ENCODE data around the gene USP9X.
"Not testable (repeated sequence)": the region's sequence is repeated elsewhere in the genome, so short reads cannot be mapped to it uniquely, and the experiment has no call there.

The USP9X gene

GRCh38 chrX:41164449-41164848 is 79.2 kb downstream of the USP9X start:
- no peak overlapping the region for H3K4me3 Mint-ChIP-seq
- no peaks in the 10 kb centered on the region for H3K27me3 Mint-ChIP-seq
- H3K4me1 Mint-ChIP-seq (ENCODE audit: low read depth) = peaks cover 8% of the 10 kb centered on the region
- H3K36me3 Mint-ChIP-seq (ENCODE audit: low read depth) = peaks cover 73% of the 10 kb centered on the region
- H3K27ac Mint-ChIP-seq = no peak overlapping the region
- no peaks in the 10 kb centered on the region for H3K9me3 Mint-ChIP-seq
- DNase-seq = no peak

GRCh38 chrX:41167888-41168287 is 82.6 kb downstream of the USP9X start:
- peak overlapping the region; percentile 33 for H3K27ac Mint-ChIP-seq
- no peaks in the 10 kb centered on the region for H3K27me3 Mint-ChIP-seq
- H3K9me3 Mint-ChIP-seq = no peaks in the 10 kb centered on the region
- H3K4me3 Mint-ChIP-seq = no peak overlapping the region
- peaks cover 81% of the 10 kb centered on the region for H3K36me3 Mint-ChIP-seq (ENCODE audit: low read depth)
- H3K4me1 Mint-ChIP-seq (ENCODE audit: low read depth) = peaks cover 3% of the 10 kb centered on the region
- no peak for DNase-seq

DNA sequence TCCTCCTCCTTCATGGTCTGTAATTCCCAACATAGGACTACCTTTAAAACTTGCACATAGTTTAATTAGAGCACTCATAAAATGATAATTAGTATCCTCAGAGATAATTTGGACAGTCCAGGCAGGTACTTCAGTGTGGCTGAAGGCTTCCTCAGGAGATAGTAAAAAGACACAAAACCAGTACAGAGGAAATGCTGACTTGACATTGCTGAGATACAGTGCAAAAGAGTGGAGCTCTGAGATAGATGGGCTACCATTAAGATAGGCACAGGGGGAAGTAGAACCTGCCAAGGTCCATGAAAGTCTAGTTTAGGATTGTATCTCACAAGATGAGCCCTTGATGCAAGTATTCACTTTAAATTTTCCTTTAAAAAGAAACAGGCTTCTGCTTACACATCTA is 91.0 kb downstream of the USP9X start:
- no peaks in the 10 kb centered on the region for H3K27me3 Mint-ChIP-seq
- DNase-seq = no peak
- peak overlapping the region; percentile 15 for H3K27ac Mint-ChIP-seq
- H3K4me1 Mint-ChIP-seq (ENCODE audit: low read depth) = peaks cover 34% of the 10 kb centered on the region
- peaks cover 69% of the 10 kb centered on the region for H3K36me3 Mint-ChIP-seq (ENCODE audit: low read depth)
- no peaks in the 10 kb centered on the region for H3K9me3 Mint-ChIP-seq
- no peak overlapping the region for H3K4me3 Mint-ChIP-seq

DNA sequence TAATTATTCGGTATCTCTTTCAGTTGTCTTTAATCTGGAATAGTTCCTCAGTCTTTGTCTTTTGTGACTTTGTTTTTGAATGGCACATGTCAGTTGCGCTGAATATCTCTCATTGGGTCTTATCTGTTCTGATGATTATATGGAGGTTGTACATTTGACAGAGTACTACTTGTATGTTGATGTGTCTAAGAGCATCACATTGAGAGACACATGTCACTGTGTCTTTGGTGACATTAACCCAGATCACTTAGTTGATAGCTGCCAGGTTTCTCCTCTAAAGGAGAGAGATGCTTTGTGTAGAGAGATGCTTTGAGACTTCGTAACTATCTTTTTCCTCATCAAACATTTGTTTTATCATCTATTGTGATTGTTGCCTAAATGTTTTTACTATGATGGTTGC is 92.1 kb downstream of the USP9X start:
- Mint-ChIP-seq H3K4me3 (no peak overlapping the region), H3K4me1 (ENCODE audit: low read depth) (peaks cover 35% of the 10 kb centered on the region), H3K27me3 (no peaks in the 10 kb centered on the region), H3K36me3 (ENCODE audit: low read depth) (peaks cover 68% of the 10 kb centered on the region), H3K27ac (no peak overlapping the region), H3K9me3 (no peaks in the 10 kb centered on the region)
- no peak for DNase-seq

DNA sequence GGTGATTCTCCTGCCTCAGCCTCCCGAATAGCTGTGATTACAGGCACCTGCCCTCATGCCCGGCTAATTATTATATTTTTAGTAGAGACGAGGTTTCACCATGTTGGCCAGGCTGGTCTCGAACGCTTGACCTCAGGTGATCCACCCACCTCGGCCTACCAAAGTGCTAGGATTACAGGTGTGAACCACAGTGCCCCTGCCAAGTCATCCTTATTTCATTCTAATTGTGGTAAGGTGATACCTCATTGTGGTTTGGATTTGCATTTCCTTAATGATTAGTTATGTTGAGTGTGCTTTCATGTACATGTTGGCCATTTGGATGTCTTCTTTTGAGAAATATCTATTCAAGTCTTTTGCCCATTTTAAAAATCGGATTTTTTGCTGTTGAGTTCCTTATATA is 93.0 kb downstream of the USP9X start:
- Mint-ChIP-seq H3K27ac (no peak overlapping the region), H3K36me3 (ENCODE audit: low read depth) (peaks cover 61% of the 10 kb centered on the region), H3K4me3 (no peak overlapping the region), H3K27me3 (no peaks in the 10 kb centered on the region), H3K9me3 (no peaks in the 10 kb centered on the region), H3K4me1 (ENCODE audit: low read depth) (peaks cover 37% of the 10 kb centered on the region)
- DNase-seq = no peak

- DNase-seq = peak; percentile 48
- Mint-ChIP-seq H3K27me3 (no peaks in the 10 kb centered on the region), H3K4me1 (ENCODE audit: low read depth) (peaks cover 45% of the 10 kb centered on the region), H3K36me3 (ENCODE audit: low read depth) (peaks cover 64% of the 10 kb centered on the region), H3K27ac (peak overlapping the region; percentile 83), H3K4me3 (no peak overlapping the region), H3K9me3 (no peaks in the 10 kb centered on the region)
These were observed 95.1 kb downstream of the USP9X start for GRCh38 chrX:41180194-41180908.

DNA sequence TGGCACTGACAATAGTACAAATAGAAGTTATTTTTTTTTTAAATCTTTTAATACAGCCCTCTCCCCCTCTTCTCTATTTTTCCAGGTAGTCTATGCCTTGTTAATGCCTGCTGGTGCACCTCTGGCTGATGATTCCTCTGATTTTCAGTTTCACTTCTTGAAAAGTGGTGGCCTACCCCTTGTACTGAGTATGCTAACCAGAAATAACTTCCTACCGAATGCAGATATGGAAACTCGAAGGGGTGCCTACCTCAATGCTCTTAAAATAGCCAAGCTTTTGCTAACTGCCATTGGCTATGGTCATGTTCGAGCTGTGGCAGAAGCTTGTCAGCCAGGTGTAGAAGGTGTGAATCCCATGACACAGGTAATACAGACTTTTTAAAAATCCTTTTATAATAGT is 99.1 kb downstream of the USP9X start:
- Mint-ChIP-seq H3K36me3 (ENCODE audit: low read depth) (peaks cover 78% of the 10 kb centered on the region), H3K9me3 (no peaks in the 10 kb centered on the region), H3K4me1 (ENCODE audit: low read depth) (peaks cover 27% of the 10 kb centered on the region), H3K4me3 (no peak overlapping the region), H3K27me3 (no peaks in the 10 kb centered on the region), H3K27ac (peak overlapping the region; percentile 22)
- no peak for DNase-seq

- not testable (repeated sequence) for H3K4me3 Mint-ChIP-seq
These were observed 101.7 kb downstream of the USP9X start for GRCh38 chrX:41186946-41187345.

DNA sequence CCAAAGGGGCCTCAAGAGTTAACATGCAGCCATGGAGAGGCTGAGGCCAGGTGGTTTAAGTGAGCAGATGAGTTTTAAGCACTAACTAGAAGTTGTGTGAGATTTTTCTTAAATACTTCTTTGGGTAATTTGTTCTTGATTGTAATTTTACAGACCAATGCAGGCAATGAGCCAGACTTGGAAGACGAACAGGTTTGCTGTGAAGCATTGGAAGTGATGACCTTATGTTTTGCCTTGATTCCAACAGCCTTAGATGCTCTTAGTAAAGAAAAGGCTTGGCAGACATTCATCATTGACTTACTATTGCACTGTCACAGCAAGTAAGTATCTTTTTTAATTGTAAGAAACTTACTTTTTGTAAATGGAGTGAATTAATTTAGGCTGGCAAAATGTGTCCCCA is 103.9 kb downstream of the USP9X start:
- Mint-ChIP-seq H3K9me3 (no peaks in the 10 kb centered on the region), H3K4me3 (no peak overlapping the region), H3K27ac (no peak overlapping the region), H3K36me3 (ENCODE audit: low read depth) (peaks cover 88% of the 10 kb centered on the region), H3K4me1 (ENCODE audit: low read depth) (peaks cover 3% of the 10 kb centered on the region), H3K27me3 (no peaks in the 10 kb centered on the region)
- DNase-seq = no peak

More at GRCh38 chrX:41186946-41187345, 101.7 kb downstream of the USP9X start:
- H3K27ac Mint-ChIP-seq, H3K27me3 Mint-ChIP-seq, DNase-seq, H3K9me3 Mint-ChIP-seq: not testable (repeated sequence)
- peaks cover 87% of the 10 kb centered on the region for H3K36me3 Mint-ChIP-seq (ENCODE audit: low read depth)
- H3K4me1 Mint-ChIP-seq (ENCODE audit: low read depth) = peaks cover 11% of the 10 kb centered on the region

DNA sequence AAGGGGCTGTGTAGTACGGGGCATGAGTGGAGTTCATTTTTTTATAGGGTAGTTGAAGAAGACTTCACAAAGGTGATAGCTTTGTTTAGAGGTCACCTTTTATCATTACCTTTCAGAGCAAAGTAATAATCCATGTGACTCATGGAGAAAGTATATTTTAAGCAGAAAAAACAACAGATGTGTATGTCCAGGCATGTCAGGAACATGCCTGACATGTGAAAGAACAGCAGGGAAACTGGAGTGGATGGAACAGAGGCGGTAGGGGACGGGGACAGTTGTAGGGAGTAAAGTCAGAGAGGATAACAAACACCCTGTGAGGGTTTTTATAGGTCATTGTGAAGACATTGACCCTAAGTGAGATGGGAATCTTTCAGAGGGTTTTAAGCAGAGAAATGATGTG is 107.6 kb downstream of the USP9X start:
- Mint-ChIP-seq H3K9me3 (no peaks in the 10 kb centered on the region), H3K4me3 (no peak overlapping the region), H3K4me1 (ENCODE audit: low read depth) (no peaks in the 10 kb centered on the region), H3K27me3 (no peaks in the 10 kb centered on the region), H3K27ac (no peak overlapping the region), H3K36me3 (ENCODE audit: low read depth) (peaks cover 84% of the 10 kb centered on the region)
- DNase-seq = no peak

DNA sequence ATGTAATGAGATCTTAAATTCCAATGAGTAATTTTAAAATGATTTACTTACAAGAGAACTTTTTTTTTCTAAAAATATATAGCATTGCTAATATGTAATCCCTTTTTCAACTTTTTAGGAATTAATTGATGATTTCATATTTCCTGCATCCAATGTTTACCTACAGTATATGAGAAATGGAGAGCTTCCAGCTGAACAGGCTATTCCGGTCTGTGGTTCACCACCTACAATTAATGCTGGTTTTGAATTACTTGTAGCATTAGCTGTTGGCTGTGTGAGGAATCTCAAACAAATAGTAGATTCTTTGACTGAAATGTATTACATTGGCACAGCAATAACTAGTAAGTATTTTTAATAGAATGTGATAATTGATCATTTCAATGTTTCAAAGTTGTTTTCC is 113.2 kb downstream of the USP9X start:
- Mint-ChIP-seq H3K4me1 (ENCODE audit: low read depth) (no peaks in the 10 kb centered on the region), H3K27me3 (no peaks in the 10 kb centered on the region)

DNA sequence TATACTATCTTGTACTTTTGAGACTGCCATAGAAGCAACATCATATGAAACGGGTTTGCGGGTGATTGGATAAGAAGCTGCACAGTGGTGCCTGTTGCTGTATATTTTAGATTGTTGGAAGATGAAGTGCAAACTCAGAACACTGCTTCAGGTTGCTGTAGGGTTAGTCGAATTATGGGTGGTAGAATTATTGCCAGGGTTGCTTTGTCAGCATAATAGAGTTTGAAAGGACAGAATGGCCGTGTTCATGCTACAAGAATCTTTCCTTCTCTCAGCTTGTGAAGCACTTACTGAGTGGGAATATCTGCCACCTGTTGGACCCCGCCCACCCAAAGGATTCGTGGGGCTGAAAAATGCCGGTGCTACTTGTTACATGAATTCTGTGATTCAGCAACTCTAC is 115.5 kb downstream of the USP9X start:
- Mint-ChIP-seq H3K36me3 (ENCODE audit: low read depth) (peaks cover 87% of the 10 kb centered on the region), H3K27ac (no peak overlapping the region), H3K9me3 (peaks cover 10% of the 10 kb centered on the region), H3K4me3 (no peak overlapping the region), H3K4me1 (ENCODE audit: low read depth) (no peaks in the 10 kb centered on the region), H3K27me3 (no peaks in the 10 kb centered on the region)
- DNase-seq = no peak

More for the DNA sequence above, 113.2 kb downstream of the USP9X start:
- Mint-ChIP-seq H3K9me3 (peaks cover 6% of the 10 kb centered on the region), H3K27ac (no peak overlapping the region), H3K36me3 (ENCODE audit: low read depth) (peaks cover 80% of the 10 kb centered on the region), H3K4me3 (no peak overlapping the region)
- no peak for DNase-seq

DNA sequence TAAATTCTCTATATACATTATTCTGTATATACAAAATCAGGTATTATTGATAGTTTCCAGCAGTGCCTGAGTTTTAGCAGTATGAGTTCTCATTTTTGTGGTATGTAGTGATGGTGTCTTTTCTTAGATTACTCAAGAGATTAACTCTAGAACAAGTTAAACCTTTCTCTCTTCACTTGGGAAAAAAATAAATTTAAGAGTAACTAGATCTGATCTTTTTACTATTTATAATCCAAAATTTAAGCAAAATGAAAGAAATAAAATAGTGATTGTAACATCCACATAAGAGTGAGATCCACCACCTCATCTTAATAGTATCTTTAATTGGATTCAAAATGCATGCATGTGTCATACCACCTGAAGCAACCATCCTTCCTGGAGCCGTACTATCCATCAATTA is 124.6 kb downstream of the USP9X start:
- H3K9me3 Mint-ChIP-seq = peaks cover 23% of the 10 kb centered on the region
- H3K36me3 Mint-ChIP-seq (ENCODE audit: low read depth) = peaks cover 85% of the 10 kb centered on the region
- no peak overlapping the region for H3K27ac Mint-ChIP-seq
- H3K4me1 Mint-ChIP-seq (ENCODE audit: low read depth) = no peaks in the 10 kb centered on the region
- H3K4me3 Mint-ChIP-seq = no peak overlapping the region
- H3K27me3 Mint-ChIP-seq = no peaks in the 10 kb centered on the region
- no peak for DNase-seq

DNA sequence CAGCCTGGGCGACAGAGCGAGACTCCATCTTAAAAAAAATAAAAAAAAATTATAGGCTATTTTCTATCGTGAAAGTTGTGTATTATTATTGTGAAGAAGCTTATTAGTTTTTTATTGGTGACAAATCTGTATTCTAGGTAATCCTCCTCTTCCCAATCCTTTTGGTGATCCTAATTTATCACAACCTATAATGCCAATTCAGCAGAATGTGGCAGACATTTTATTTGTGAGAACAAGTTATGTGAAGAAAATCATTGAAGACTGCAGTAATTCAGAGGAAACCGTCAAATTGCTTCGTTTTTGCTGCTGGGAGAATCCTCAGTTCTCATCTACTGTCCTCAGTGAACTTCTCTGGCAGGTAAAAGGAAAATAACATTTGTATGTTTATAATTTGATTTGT is 139.4 kb downstream of the USP9X start:
- Mint-ChIP-seq H3K9me3 (no peaks in the 10 kb centered on the region), H3K4me1 (ENCODE audit: low read depth) (no peaks in the 10 kb centered on the region), H3K27me3 (no peaks in the 10 kb centered on the region), H3K36me3 (ENCODE audit: low read depth) (peaks cover 82% of the 10 kb centered on the region), H3K27ac (no peak overlapping the region), H3K4me3 (no peak overlapping the region)
- no peak for DNase-seq

- peaks cover 48% of the 10 kb centered on the region for H3K36me3 Mint-ChIP-seq (ENCODE audit: low read depth)
- H3K4me3 Mint-ChIP-seq = no peak overlapping the region
- peaks cover 5% of the 10 kb centered on the region for H3K27me3 Mint-ChIP-seq
- no peak overlapping the region for H3K27ac Mint-ChIP-seq
- H3K9me3 Mint-ChIP-seq = no peaks in the 10 kb centered on the region
- DNase-seq = no peak
- peaks cover 11% of the 10 kb centered on the region for H3K4me1 Mint-ChIP-seq (ENCODE audit: low read depth)
These were observed 148.7 kb downstream of the USP9X start for GRCh38 chrX:41233988-41234387.

DNA sequence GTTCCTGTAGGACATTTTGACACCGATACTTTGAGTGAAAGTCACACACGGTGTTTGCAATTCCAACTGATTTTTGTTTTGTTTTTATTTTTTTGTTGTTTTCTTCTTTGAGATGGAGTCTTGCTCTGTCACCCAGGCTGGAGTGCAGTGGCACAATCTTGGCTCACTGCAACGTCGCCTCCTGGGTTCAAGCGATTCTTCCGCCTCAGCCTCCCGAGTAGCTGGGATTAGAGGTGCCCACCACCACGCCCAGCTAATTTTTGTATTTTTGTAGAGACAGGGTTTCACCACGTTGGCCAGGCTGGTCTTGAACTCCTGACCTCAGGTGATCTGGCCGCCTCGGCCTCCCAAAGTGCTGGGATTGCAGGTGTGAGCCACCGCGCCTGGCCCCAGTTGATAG is 149.2 kb downstream of the USP9X start:
- not testable (repeated sequence) for H3K9me3 Mint-ChIP-seq, H3K27me3 Mint-ChIP-seq, DNase-seq, H3K27ac Mint-ChIP-seq, H3K4me3 Mint-ChIP-seq
- H3K36me3 Mint-ChIP-seq (ENCODE audit: low read depth) = peaks cover 44% of the 10 kb centered on the region
- H3K4me1 Mint-ChIP-seq (ENCODE audit: low read depth) = peaks cover 11% of the 10 kb centered on the region
